MCF 10A (cell line): Measurements from ENCODE around the gene CELF4. TPM values are rescaled to one million over a fixed set of nuclear protein-coding genes. Genes with fewer than 3 reads are reported as not detected.

Source experiments
- BruUV-seq: library from RNA; stranded (reverse); fragments of 400-500 nt; replicated peaks from 2 replicates; lab custom pipeline; 2021; lab: Mats Ljungman, UMichigan
- CTCF ChIA-PET: fragments of 300-600 bp; sonication (Branson Sonifier 250); formaldehyde crosslinking; extraction: SDS; loops from one replicate; lab custom pipeline; 2021; ENCODE audit warnings: antibody characterized with exemption, inconsistent platforms; lab: Yijun Ruan, JAX
- POLR2A ChIA-PET: fragments of 300-600, 350-650 bp; sonication (Branson Sonifier 250); formaldehyde crosslinking; extraction: SDS; loops from one replicate; lab custom pipeline; 2020; ENCODE audit warnings: antibody characterized with exemption, inconsistent platforms; lab: Yijun Ruan, JAX
- DNase-seq: peaks from one replicate; pipeline ENCODE4 v3.0.0-alpha.2; 2018; ENCODE audit not compliant: unreplicated experiment
- H3K27ac Mint-ChIP-seq: one replicate; pipeline ENCODE4 v1.8.0; 2022; ENCODE audit warnings: mild to moderate bottlenecking, low read depth, mixed read lengths; ENCODE audit not compliant: unreplicated experiment
- H3K27me3 Mint-ChIP-seq: one replicate; pipeline ENCODE4 v1.8.0; 2022; ENCODE audit warnings: mixed read lengths; ENCODE audit not compliant: insufficient read depth, unreplicated experiment
- H3K36me3 Mint-ChIP-seq: one replicate; pipeline ENCODE4 v1.8.0; 2022; ENCODE audit warnings: mild to moderate bottlenecking, moderate library complexity, mixed read lengths; ENCODE audit not compliant: insufficient read depth, unreplicated experiment
- H3K4me1 Mint-ChIP-seq: one replicate; pipeline ENCODE4 v1.8.0; 2022; ENCODE audit warnings: mixed read lengths; ENCODE audit not compliant: insufficient read depth, unreplicated experiment
- H3K4me3 Mint-ChIP-seq: one replicate; pipeline ENCODE4 v1.8.0; 2022; ENCODE audit warnings: mild to moderate bottlenecking, moderate library complexity, mixed read lengths; ENCODE audit not compliant: unreplicated experiment
- H3K9me3 Mint-ChIP-seq: one replicate; pipeline ENCODE4 v1.8.0; 2022; ENCODE audit warnings: mixed read lengths; ENCODE audit not compliant: unreplicated experiment
- CTCF ChIP-seq: fragments of 200-600 bp; IDR thresholded peaks from one replicate; pipeline ENCODE4 v1.8.0; 2022; ENCODE audit warnings: antibody characterized with exemption, mild to moderate bottlenecking; ENCODE audit not compliant: unreplicated experiment
- intact Hi-C: fragments of 100-400 bp; cut with micrococcal nuclease; formaldehyde crosslinking; loops from 2 replicates; pipeline ENCODE4 v1.14.1; 2022
- total RNA-seq: library from RNA; stranded (reverse); gene quantifications from 2 replicates; pipeline ENCODE4 v1.2.3, GENCODE V29; 2022

CELF4 gene
- total RNA-seq, 1 experiment from 2014 or later: not detected

- BruUV-seq: no TSS peak
- H3K4me1 Mint-ChIP-seq: no peaks in the 10 kb centered on the region
- TF ChIP-seq CTCF: no peak
- H3K9me3 Mint-ChIP-seq: no peaks in the 10 kb centered on the region
- no peak overlapping the region for H3K27ac Mint-ChIP-seq
- intact Hi-C loops: no loop called here
- no peaks in the 10 kb centered on the region for H3K36me3 Mint-ChIP-seq
- POLR2A ChIA-PET: no interaction called here
- no peak overlapping the region for H3K4me3 Mint-ChIP-seq
- DNase-seq: no peak
- CTCF ChIA-PET: no interaction called here
- peaks cover 11% of the 10 kb centered on the region for H3K27me3 Mint-ChIP-seq
These were observed 71.2 kb downstream of the CELF4 start for GRCh38 chr18:37494406-37494805.

GRCh38 chr18:37493352-37493935 lies 72.2 kb downstream of the CELF4 start:
- no TSS peak for BruUV-seq

DNA sequence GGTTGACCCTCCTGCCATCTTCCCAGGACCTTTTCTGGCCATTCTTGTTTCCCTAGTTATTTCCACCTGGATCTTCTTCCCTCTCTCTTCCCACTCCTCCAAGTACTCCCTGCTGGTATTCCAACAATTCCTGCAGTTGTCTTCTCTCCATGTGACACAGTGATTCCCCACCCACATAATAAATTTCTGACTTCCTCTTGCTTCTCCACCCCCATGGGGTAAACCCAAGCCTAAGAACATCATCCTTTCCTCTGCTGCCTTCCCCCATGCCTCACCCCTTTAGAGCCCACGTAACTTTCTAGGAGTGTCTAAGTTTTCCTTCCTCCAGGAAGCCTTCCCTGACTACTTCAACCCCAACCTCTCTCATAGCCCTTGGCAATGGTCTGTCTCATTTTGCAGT lies 72.6 kb downstream of the CELF4 start:
- Mint-ChIP-seq H3K9me3 (no peaks in the 10 kb centered on the region), H3K27ac (no peak overlapping the region), H3K36me3 (no peaks in the 10 kb centered on the region), H3K4me1 (no peaks in the 10 kb centered on the region), H3K4me3 (no peak overlapping the region), H3K27me3 (peaks cover 18% of the 10 kb centered on the region)
- ChIA-PET CTCF (no interaction called here), POLR2A (no interaction called here)
- intact Hi-C loops: no loop called here
- BruUV-seq: no TSS peak
- TF ChIP-seq CTCF: no peak
- no peak for DNase-seq

More at GRCh38 chr18:37493352-37493935, 72.2 kb downstream of the CELF4 start:
- TF ChIP-seq CTCF: no peak
- POLR2A ChIA-PET: no interaction called here
- H3K4me1 Mint-ChIP-seq: no peaks in the 10 kb centered on the region
- no peak overlapping the region for H3K4me3 Mint-ChIP-seq
- no peaks in the 10 kb centered on the region for H3K36me3 Mint-ChIP-seq
- CTCF ChIA-PET: no interaction called here
- no peak for DNase-seq
- peaks cover 13% of the 10 kb centered on the region for H3K27me3 Mint-ChIP-seq
- intact Hi-C loops: no loop called here
- H3K27ac Mint-ChIP-seq: no peak overlapping the region
- H3K9me3 Mint-ChIP-seq: no peaks in the 10 kb centered on the region

DNA sequence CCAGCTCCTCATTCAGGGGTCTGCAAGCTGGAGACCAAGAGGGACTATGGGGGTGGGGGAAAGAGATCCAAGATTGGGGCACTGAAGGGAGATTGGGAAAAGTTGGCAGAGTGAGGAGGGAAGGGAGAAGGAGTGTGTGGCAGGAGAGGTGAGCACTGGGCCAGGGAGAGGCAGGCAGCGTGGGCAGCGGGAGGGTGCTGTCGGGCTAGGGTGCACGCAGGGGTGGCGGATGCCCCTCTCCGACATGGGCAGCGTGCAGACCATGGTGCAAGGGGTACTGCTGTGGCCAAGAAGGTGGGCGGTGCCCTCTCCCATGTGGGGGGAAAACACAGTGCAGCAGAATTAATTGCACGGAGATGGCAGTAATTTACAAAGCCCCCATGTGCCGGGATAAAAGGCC lies 74.1 kb downstream of the CELF4 start:
- no TSS peak for BruUV-seq
- ChIA-PET CTCF (no interaction called here), POLR2A (no interaction called here)
- Mint-ChIP-seq H3K36me3 (no peaks in the 10 kb centered on the region), H3K4me1 (no peaks in the 10 kb centered on the region), H3K27ac (no peak overlapping the region), H3K4me3 (no peak overlapping the region), H3K27me3 (peaks cover 33% of the 10 kb centered on the region), H3K9me3 (peaks cover 5% of the 10 kb centered on the region)
- TF ChIP-seq CTCF: no peak
- intact Hi-C loops: no loop called here
- DNase-seq: no peak
